HG03103 (cell line): Measurements from ENCODE around the gene TNFRSF1B.

ENCODE experiments used
- ATAC-seq: cut with Tn5 transposase; IDR thresholded peaks from one replicate; pipeline ENCODE4 v1.9.1; 2021; ENCODE audit warnings: low read depth; ENCODE audit not compliant: unreplicated experiment

The TNFRSF1B gene

DNA sequence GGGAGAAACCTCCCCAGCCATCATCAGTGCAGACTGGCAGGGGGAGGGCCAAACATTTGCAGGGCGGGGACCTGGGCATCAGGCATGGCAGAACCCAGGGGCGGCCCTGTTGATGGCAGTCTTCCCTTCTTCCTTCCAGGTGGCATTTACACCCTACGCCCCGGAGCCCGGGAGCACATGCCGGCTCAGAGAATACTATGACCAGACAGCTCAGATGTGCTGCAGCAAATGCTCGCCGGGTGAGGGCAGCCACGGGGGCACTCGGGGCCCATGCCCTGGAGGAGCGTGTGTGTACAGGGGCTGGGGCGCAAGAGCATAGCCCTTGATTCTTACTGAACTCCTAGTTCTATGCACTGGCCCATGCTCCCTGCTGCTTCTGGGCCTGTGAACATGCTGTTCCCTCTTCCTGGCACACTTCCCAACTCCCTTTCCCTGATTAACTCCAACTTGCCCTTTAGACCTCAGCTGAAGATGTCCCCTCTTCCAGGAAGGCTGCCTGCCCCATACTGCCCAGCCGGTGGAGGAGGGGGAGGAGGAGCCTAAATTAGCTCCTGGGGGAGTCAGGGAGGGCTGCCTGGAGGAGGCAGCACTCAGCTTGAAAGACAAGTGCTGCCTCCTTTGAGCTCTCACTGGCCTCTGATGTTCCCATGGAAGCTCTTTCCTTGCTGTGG lies 22.0 kb downstream of the TNFRSF1B start:
- no peak for ATAC-seq

DNA sequence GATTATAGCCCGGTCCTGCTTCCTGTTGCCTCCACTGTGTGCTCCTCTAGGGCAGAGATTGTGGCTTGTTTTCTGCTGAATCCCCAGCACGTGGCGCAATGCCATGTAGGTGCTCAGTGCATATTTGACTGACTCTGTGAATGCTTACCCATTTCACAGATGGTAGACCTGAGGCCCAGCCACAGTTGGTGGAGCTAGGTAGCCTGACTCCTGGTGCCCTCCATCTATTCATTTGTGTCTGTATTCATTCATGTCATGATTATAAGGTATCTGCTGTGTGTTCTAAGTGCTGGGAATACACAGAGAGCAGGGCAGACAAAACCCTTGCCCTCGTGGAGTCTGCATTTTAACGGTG lies 22.5 kb downstream of the TNFRSF1B start:
- no peak for ATAC-seq

DNA sequence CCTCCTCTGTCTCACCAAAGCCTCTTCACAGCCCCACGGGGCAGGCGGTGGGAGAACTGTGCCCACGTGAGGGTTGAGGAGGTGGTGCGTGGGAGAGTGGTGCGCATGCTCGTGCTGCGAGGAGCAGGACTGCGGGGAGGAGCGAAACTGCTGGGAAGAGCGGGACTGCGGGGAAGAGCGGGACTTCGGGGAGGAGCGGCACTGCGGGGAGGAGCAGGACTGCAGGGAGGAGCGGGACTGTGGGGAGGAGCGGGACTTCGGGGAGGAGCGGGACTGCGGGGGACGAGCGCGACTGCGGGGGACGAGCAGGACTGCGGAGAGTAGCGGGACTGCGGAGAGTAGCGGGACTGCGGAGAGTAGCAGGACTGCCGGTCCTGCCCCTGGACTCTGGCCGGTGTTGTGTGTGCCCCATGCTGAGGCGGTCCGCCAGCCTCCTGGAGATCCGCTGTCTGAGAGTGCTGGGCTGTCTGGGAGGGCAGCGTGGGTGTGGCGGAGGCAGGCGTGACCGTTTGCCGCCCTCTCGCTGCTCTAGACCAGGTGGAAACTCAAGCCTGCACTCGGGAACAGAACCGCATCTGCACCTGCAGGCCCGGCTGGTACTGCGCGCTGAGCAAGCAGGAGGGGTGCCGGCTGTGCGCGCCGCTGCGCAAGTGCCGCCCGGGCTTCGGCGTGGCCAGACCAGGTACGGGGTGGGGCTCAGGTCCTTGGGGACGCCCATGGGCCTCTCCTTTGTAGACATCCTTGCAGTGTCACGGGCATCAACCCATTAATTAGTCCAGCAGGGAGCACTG lies 24.6 kb downstream of the TNFRSF1B start:
- no peak for ATAC-seq

DNA sequence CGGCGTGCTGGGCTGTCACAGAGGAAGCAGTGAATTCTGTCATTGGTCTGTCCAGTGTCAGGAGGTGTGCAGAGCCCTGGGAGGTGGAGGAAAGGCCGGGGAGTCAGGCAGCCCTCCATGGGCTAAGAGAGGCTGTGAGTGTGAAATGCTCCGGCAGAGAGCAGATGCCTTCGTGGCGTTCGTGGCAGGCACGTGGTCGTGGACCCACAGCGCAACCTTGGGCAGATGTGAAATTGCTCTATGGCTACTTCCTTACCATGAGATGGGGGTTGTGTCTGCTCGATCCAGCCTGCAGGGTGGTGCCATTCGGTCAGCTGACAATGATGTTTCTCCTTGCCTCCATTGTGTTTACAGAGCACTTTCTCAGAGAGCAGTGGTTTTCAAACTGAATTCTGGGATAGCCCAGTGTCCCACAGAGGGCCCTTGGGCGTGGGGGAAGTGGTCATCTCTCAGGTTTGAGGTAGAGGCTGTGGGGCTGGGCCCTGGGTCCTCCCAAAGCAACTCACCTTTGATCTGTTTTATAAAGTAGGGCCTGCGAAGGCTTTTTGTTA lies 27.9 kb downstream of the TNFRSF1B start:
- ATAC-seq, result no peak

GRCh38 chr1:12195416-12195815 lies 28.6 kb downstream of the TNFRSF1B start:
- ATAC-seq, result no peak

DNA sequence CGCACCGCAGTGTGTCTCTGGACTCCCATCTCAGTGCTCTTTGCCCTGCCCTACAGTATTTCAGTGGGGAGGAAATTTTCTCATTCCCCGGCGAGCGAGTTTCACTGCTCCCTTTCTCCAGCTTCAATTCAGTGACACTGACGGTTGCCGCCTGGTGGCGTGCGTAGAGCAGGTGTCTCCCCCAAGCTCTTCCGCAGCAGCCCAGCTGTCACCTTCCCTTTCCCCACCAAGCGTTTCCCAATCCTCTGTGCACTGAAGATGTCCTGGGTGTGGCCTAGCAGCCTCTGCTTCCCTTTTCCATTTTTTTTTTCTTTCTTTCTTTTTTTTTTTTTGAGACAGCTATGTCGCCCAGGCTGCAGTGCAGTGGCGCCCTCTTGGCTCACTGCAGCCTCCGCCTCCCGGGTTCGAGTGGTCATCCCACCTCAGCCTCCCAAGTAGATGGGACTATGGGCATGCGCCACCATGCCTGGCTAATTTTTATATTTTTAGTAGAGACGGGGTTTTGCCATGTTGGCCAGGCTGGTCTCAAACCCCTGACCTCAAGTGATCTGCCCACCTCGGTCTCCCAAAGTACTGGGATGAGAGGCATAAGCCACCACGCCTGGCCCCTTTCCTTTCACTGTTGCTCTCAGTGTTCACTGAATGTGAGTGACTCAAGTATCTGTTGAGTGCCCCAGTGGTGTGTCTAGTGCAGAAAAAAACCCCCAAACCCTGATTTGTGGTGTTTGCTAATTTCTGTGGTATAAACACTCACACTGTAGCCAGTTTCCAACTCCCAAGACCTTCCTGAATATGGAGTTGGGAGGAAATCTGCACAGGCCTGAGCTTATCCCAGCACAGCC lies 30.1 kb downstream of the TNFRSF1B start:
- ATAC-seq, result no peak

- no peak for ATAC-seq
Observed at GRCh38 chr1:12197483-12197880, 30.7 kb downstream of the TNFRSF1B start.

DNA sequence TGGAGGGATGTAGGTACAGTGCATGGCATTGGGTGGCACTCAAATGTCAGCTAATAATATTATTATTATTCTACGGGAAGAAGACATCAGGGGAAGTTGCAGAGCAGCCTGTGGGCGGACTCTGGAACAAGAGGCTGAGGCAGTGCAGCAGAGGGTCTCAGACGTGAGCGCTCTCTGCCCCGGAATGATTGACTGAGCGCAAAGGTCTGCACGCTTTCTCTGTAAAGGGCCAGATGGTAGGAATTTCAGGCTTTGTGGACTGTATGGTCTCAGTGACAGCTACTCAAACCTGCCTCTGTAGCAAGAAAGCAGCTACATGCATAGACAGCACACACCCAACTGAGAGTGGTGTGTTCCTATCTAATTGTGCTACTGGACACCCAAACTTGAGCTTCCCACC lies 33.4 kb downstream of the TNFRSF1B start:
- no peak for ATAC-seq

DNA sequence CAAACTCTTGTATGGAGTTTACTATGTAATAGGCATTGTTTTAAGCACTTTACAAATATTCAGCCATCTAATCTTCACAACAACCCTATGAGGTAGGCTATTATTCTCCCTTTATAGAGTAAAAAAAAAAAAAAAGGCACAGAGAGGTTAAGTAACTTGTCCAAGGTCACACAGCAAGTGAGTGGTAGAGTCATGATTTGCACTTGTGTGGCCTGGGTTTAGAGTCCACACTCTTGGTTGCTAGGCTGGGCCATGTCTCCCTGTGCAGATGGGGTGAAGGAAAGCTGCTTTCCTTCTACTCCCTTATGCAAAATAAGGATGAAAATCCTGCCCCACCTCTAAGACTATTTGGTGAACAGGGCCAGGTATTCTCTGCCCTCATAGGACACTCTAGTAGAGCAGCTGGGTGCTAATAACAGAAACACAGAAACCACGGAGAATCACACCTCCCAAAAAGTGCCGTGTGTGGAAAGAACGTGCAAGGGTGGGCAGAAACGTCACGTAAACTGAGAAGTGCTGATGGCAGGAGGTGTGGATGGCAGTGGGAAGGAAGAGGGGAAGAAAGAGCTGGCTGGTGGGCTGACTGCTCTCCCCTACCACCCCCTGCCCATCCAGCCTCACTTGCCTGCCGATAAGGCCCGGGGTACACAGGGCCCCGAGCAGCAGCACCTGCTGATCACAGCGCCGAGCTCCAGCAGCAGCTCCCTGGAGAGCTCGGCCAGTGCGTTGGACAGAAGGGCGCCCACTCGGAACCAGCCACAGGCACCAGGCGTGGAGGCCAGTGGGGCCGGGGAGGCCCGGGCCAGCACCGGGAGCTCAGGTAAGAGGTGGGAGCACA lies 34.8 kb downstream of the TNFRSF1B start:
- no peak for ATAC-seq

DNA sequence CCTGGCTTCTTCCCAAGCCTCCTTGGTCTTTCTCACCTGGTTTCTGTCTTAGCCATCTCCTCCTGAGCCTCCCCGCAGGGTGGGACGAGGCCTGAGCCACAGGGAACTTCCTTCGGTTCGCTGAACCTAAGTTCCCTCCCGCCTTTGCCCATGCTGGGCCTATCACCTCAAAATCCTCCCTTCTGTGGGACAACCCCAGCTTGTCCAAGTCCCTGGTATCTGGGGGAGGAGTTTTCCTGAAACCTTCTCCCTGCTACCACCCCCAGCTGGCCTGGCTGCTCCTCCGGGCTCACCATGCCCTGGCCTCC lies 35.4 kb downstream of the TNFRSF1B start:
- no peak for ATAC-seq

GRCh38 chr1:12202577-12202976 lies 35.8 kb downstream of the TNFRSF1B start:
- ATAC-seq, result no peak

DNA sequence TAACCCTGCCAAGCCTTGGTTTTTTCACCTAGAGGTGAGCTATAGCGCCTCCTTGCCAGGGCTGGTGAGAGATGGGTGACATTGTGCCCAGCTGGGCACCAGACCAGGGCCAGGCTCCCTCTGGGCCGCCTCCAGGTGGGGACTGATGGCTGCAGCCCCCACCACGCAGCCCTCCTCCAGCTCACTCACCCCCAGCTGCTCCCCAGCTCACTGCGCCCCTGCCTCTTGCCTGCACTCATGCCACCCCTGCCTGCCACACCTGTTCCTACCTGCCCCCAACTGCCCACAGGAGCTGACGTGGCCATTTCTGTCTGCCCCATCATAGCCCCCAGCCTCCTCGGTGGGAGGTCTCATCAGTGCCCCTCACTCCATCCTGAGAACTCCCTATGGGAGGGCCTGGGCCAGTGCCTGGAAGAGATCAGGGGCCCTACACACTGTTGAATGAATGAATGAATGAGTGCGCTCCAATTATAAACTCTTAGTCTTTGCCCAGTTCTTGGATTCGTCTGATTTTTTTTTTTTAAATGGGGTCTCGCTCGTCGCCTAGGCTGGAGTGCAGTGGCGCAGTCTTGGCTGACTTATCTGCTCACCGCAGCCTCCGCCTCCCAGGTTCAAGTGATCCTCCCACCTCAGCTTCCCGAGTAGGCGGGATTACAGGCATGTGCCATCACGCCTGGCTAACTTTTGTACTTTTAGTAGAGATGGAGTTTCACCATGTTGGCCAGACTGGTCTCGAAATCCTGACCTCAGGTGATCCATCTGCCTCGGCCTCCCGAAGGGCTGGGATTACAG lies 36.6 kb downstream of the TNFRSF1B start:
- ATAC-seq, result no peak

DNA sequence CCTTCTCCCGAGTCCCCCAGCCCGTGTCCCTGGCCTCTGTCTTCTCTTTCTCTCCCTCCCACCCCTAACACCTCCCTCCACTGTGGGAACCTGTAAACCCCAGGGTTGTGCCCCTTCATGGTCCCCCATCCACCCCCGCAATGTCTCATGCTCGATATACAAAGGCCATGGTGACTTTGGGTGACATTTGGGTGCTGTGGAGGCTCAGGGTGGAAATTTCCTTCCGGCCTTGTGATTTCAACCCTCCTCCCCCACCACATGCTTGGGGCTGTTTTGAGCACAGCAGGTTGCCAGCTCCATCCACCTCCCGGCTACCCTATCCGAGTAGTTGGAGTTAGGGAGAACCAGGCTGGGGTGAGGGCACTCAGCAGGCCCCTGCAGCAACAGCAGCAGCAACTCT lies 37.3 kb downstream of the TNFRSF1B start:
- no peak for ATAC-seq

GRCh38 chr1:12204754-12205658 lies 38.2 kb downstream of the TNFRSF1B start:
- no peak for ATAC-seq

DNA sequence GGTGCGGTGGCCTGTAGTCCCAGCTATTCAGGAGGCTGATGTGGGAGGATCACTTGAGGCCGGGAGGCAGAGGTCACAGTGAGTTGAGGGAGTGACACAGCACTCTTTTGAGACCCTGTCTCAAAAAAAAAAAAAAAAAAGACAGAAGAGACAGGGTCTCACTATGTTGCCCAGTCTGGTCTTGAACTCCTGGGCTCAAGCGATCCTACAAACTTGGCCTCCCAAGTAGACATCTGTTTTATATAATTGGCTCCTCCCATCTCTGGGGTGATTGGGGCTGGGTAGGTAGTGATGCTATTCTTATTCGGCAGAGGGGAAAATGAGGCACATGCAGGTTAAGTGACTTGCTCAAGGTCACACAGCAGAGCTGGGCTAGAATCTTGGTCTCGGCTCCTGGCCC lies 39.4 kb downstream of the TNFRSF1B start:
- ATAC-seq, result no peak

DNA sequence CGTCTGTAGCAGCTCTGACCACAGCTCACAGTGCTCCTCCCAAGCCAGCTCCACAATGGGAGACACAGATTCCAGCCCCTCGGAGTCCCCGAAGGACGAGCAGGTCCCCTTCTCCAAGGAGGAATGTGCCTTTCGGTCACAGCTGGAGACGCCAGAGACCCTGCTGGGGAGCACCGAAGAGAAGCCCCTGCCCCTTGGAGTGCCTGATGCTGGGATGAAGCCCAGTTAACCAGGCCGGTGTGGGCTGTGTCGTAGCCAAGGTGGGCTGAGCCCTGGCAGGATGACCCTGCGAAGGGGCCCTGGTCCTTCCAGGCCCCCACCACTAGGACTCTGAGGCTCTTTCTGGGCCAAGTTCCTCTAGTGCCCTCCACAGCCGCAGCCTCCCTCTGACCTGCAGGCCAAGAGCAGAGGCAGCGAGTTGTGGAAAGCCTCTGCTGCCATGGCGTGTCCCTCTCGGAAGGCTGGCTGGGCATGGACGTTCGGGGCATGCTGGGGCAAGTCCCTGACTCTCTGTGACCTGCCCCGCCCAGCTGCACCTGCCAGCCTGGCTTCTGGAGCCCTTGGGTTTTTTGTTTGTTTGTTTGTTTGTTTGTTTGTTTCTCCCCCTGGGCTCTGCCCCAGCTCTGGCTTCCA lies 40.1 kb downstream of the TNFRSF1B start:
- no peak for ATAC-seq

DNA sequence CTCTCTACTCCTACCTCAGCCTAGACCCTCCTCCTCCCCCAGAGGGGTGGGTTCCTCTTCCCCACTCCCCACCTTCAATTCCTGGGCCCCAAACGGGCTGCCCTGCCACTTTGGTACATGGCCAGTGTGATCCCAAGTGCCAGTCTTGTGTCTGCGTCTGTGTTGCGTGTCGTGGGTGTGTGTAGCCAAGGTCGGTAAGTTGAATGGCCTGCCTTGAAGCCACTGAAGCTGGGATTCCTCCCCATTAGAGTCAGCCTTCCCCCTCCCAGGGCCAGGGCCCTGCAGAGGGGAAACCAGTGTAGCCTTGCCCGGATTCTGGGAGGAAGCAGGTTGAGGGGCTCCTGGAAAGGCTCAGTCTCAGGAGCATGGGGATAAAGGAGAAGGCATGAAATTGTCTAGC lies 41.5 kb downstream of the TNFRSF1B start:
- no peak for ATAC-seq
